SKM-1 treated with dmso at 0.1 percent for 144 hours (cell line): ENCODE data around the gene FAM110A.
"Not testable (repeated sequence)": the region's sequence is repeated elsewhere in the genome, so short reads cannot be mapped to it uniquely, and the experiment has no call there.

Experiments
- DNase-seq: peaks from one replicate; lab custom pipeline; 2025; ENCODE audit not compliant: unreplicated experiment; lab: John Stamatoyannopoulos, UW

FAM110A gene

DNA sequence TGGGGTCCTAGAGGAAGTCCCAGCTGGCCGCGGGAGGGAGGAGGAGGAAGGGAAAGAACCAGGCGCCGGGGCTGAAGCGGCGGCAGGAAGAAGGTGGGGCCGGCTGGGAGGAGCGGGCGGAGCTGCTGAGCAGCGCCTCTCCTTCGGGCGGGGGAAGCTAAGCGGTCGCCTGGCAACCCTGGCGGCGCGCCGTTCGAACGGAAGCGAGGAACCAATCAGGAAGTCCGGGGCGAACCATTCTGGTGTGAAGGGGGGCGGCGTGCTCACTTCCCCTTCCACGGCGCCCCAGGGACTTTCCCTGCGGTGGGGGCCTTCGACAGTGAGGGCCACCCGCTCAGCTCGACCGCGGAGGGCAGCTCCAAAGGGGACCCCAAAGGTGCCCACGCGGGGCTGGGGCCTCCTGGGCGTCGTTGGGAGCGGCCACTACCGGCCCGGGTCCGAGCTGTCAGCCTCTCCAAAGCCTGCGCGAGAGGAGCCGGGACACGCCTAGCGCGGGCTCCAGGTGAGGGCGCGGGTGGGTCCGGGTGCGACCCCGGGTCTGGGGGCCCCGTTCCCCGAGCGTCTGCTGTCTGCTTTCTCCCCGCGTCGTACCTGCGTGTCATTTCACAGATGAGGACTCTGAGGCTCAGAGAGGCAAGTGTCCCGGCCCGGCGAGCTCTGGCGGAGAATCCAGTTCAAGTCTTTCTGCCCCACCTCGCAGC is at the start of gene FAM110A:
TSS of gene FAM110A (plus strand) at position 266 of the 701 bp plus-strand sequence. CDS start 11,090 bp downstream, outside the sequence.
- peak; percentile 71 for DNase-seq

- DNase-seq: no peak
These were observed 45.7 kb upstream of the FAM110A start for GRCh38 chr20:787825-788224.

GRCh38 chr20:791056-791455 is 42.5 kb upstream of the FAM110A start:
- DNase-seq: no peak

DNA sequence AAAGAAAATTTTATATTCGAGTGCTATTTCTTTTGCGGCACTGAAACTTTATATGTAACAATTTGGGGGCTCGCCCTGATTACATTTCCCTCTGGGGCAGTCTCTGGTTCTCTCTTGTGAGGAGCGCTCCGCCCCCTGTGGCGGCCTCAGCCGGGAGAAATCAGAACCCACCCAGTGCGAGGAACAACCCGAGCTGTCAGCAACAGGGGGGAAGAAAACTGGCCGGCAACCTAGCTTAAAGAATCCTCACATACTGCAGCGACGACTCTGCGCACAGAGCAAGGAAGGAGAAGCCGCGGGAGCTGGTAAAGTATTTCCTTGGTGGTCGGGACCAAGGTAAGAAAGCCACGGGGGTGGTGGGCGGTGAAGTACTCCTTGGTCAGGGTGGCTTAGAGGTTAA is 41.3 kb upstream of the FAM110A start:
- no peak for DNase-seq

- no peak for DNase-seq
These were observed 36.6 kb upstream of the FAM110A start for GRCh38 chr20:796921-797320.

DNA sequence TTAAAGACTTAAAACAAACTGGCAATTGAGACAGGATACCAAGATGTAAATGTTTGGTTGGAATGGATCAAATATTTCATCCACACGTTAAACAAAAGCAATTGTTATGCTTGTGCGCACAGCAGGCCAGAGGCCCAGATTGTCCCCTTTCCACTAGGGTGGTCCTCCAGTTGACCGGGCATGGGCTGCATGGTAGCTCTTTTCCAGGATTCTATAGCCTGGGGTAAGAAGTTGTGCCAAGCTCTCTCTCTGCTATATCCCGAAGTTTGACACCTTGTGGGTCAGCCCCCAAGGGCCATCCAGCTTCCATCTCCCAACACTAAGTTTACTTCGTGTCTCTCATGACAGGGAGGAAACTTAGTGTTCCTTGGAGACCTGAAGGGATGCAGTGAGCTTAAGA is 34.8 kb upstream of the FAM110A start:
- not testable (repeated sequence) for DNase-seq

DNA sequence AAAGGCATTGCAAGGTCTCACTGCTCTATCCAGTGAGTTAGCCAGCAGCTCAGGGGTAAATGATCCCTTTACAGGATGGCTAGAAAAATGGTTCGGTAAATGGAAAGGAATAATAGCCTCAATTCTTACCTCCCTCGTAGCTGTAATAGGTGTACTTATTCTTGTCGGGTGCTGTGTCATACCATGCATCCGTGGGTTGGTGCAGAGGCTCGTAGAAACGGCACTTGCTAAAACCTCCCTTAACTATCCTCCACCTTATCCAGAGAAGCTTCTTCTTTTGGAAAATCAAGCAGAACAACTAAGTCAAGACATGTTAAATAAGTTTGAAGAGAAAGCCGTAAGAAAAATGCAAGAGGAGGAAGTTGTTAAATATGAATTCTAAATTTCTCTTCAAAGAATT is 33.5 kb upstream of the FAM110A start:
- not testable (repeated sequence) for DNase-seq

- no peak for DNase-seq
These were observed 31.8 kb upstream of the FAM110A start for GRCh38 chr20:801678-802077.

DNA sequence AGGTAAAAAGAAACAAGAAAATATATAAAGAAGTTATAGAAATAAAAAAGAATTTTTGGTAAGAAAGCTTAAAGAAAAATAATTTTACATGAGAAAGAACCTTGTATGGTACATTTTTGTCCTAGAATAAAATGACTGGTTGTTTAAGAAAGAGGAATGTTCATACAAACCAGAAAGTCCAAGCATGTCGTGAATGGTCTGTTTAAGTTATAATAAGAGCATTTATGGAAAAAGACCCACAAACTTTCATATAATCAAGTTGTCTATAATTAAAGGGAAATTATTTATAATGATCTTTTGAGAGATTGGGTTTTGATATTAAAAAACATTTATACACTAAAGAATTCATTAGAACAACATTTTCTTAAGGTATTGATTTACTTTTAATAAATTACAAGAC is 27.8 kb upstream of the FAM110A start:
- no peak for DNase-seq

GRCh38 chr20:811776-812434 is 21.6 kb upstream of the FAM110A start:
- not testable (repeated sequence) for DNase-seq

- not testable (repeated sequence) for DNase-seq
These were observed 21.1 kb upstream of the FAM110A start for GRCh38 chr20:812435-812814.

DNA sequence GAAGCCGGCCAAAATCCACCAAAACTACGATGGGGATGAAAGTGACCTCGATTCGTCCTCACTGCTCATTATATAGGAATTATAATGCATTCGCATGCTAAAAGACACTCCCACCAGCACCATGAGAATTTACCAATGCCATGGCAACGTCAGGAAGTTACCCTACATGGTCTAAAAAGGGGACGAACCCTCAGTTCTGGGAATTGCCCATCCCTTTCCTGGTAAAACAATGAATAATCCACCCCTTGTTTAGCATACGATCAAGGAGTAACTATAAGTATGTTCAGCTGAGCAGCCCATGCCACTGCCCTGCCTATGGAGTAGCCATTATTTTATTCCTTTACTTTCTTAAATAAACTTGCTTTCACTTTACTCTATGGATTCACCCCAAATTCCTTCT is 20.1 kb upstream of the FAM110A start:
- no peak for DNase-seq

GRCh38 chr20:815226-815625 is 18.3 kb upstream of the FAM110A start:
- DNase-seq: no peak

GRCh38 chr20:815914-816606 is 17.5 kb upstream of the FAM110A start:
- DNase-seq: peak; percentile 12

DNA sequence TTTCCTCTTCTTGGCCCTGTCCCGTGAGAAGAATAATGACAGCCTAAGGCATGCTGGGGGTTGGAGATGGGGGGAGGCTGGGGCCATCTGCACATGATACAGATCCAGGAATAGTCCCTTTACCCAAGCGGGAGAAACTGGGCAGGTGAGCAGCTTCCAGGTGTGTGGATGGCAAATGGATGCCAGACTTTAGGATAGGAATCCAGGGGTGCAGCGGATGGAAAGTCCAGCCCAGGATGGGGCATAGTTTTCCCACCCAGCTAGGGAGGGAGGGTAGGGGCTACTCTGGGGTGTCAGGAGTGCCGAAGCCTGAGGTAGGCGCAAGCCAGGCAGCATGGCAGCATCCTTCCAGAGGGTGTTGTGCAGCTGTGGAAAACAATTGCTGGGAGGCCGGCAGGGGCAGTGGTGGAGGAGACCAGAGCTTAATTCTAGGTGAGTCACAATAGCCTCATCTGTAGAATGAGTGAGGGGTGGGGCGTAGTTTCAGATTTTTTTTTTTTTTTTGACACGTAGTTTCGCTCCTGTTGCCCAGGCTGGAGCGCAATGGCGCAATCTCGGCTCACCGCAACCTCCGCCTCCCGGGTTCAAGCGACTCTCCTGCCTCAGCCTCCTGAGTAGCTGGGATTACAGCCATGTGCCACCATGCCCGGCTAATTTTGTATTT is 15.4 kb upstream of the FAM110A start:
- no peak for DNase-seq

DNA sequence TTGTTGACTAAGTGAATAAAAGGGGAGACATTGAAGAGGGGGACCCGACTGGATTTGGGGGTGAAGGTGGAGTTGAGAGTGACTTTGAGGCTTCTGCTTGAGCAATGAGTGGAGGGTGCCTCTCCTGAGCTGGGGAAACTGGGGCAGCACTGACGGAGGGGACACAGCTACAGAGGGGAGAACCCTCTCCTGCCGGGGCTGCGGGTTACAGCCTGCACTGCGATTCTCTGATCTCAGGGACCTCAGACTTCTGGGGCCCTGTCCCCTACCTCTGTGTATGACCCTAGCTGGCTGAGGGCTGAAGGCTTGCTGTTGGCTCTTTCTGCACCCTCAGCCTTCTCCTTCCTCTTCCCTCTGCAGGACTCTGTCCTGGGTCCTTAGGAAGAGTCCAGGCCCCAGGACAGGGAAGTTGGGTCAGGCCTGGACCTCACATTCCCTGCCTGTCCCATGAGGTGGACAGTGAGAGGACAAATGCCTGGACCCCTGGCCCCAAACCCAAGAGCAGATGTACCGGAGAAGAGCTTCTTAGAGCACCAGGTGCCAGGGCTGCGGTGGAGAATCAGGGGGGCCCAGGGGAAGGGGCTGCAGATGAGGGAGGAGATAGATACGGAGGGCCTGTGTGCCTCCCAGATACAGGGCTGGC is 13.7 kb upstream of the FAM110A start:
- DNase-seq: no peak

- DNase-seq: no peak
These were observed 13.1 kb upstream of the FAM110A start for GRCh38 chr20:820323-820953.

GRCh38 chr20:821046-821730 is 12.3 kb upstream of the FAM110A start:
- no peak for DNase-seq

DNA sequence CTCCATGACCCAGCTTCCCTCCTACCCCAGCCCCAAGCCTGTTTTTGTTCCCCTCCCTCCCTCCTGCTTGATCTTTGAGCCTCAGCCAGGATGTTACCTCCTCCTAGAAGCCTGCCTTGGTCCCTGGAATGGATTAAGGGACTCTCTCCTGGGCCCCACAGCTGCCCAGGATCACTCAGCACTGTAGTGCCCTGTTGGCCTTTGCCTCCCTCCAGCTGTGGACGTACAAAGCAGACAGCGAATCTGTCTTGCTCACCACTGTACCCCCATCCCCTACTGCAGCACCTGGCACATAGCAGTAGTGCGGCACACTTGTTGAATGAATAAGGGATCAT is 11.8 kb upstream of the FAM110A start:
- DNase-seq: no peak
